ENCODE measurements around the gene CCDC85B.

Gene CCDC85B

DNA sequence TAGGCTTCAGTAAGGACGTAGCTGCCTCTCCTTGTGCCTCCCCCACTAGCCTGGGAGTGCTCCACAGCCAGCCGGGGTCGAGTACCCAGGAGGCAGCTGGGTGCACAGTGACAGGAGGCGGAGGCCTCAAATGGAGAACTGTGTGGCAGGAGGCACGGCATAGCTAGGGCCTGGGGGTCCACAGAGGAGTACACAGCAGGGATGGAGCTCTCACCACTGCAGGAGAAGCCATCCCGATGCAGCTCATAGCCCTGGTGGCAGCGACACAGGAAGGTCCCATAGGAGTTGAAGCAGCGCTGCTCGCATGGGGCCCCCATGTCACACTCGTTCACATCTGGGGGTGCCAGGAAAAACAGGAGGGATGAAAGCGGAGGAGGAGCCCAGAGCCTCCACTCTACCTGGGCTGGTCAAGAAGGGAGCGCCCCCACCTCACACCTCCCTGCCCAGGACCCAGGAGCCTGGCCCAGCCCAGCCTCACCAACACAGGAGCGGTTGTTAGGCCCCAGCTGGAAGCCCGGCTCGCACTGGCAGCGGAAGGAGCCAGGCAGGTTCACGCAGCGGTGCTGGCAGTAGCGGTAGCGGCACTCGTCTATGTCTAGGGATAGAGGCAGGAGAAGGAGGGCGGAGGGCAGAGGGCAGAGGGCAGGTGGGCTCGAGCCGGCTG is 20.7 kb upstream of the CCDC85B start:
- DNase-seq (ENCODE audit: low read depth in 2 of 2), result no peak

DNA sequence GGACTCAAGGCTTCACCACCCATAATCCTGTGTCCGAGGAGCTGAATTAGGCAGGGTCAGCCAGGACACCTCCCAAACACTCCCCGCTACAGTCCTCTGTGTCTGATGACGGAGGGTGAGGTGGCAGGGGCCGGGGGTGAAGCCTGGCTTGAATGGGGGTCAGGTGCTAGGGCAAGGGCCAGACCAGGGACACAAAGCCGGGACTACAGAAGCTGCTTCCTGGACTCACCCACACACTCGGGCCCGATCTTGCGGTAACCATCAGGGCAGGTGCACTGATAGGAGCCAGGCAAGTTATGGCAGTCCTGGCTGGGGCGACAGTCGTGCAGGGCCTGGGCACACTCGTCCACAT is 20.2 kb upstream of the CCDC85B start:
- DNase-seq (ENCODE audit: low read depth in 2 of 2), result no peak

DNA sequence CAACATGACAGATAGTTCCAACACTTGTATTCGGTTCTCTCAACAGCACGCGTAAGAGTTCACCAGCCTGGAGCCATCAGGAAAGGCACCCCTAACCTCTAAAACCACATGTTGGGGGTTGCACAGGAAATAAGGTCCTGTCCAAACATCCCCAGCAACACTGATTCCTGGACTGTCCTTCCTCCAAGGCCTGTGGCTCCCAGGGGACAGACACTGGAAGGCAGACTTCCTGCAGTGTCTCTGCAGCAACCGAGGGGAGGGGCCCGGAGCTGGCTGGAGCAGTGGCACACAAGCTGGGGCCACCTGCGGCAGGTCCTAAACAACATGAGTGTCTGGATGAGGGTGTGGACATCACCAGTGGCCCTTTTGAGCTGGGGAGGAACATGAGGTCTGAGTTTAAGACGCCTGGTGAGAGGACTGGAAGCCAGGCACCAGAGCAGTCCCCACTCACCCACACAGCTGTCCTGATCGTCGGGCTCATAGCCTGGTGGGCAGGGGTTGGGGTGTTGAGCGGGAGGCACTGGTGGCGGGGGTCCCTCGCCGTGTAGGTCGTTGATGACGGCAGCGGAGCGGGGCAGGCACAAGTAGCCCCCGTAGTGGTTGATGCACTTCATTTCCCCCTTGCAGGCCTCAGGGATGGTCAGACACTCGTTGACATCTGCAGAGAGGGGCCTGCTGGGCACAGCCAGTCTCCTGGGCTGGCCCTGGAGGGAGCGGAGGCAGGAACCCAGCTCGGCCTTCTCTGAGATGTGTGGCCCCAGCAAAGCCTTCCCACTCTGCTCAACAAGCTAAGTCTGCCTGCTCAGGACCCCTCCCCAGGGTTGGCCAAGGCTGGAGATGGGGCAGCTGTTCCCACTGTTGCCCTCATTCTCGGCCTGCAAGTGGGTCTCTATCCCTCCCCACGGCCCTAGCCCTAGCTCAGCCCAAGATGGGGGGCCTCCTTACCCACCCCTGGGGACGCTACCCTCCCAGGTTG is 19.5 kb upstream of the CCDC85B start:
- no peak for DNase-seq (ENCODE audit: low read depth in 2 of 2)

DNA sequence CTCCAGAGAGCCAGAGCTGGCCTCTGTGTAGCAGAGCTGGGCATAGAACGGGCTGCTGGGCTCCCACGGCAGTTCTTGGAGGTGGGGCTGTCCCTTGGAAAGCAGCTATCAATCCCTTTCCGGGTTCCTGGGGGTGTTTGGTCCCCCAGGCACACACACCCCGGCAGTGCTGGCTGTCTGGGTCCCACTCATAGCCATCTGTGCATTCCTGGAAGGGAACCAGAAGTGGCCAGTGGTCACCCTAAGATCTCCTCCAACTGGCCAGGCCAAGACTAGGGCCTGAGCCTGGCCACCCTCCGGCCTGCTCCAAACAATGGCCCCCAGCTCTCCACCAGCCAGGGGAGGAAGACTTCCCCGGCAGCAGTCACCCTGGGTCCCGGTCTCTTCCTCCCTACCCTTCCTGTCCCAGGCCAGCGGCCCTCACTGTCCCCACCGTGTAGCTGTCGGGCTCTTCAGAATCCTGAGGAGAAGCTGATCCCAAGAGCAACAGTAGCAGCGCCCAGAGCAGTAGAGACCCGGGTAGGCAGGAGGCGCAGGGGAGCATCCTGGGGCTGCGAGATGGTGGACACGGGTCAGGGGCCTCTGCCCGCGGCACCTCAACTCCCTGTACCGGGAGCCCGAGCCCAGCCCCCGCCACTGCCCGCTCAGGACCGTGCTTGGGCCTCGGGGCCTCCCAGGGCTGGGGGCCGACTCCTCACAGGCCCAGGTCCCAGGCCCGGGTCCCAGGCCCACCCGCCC is 18.5 kb upstream of the CCDC85B start:
- DNase-seq (ENCODE audit: low read depth in 2 of 2), result no peak

DNA sequence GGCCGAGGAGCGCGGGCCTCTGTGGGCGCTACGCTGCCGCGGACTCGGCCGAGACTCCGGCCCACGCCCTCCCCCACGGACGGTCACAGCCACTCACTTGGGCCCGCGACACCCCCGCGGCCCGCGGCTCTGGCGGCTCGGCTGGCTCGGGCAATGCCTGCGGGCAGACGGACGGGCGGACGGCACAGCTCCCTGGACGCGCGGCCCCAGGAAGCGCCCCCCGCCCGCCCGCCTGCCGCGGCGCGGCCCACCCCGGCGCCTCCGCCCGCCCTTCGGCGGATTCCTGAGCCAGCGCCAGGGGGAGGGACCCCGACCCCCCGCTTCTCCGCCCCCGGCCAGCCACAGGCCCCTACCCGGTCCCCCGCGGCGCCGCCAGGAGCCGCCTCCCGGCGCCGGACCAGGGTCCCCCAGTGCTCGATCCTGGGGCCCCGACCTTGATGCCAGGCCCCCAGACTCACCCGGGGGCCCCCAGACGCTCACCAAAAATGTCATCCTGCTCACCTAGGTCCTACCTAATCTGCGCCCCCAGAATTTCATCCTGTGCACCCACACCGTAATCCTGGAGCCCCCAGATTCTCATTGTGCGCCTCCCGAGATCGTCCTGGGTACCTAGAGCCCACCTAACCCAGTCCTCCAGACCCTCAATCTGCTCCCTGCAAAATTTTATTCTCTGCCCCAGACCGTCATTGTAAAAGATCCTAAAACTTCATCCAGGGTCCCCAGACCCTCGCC is 17.7 kb upstream of the CCDC85B start, which contains the start of gene EFEMP2:
EFEMP2 (minus strand) TSS at position 215 of the 732 bp plus-strand sequence. CDS start 446 bp downstream, outside the sequence.
- DNase-seq (ENCODE audit: low read depth in 2 of 2), result no peak

DNA sequence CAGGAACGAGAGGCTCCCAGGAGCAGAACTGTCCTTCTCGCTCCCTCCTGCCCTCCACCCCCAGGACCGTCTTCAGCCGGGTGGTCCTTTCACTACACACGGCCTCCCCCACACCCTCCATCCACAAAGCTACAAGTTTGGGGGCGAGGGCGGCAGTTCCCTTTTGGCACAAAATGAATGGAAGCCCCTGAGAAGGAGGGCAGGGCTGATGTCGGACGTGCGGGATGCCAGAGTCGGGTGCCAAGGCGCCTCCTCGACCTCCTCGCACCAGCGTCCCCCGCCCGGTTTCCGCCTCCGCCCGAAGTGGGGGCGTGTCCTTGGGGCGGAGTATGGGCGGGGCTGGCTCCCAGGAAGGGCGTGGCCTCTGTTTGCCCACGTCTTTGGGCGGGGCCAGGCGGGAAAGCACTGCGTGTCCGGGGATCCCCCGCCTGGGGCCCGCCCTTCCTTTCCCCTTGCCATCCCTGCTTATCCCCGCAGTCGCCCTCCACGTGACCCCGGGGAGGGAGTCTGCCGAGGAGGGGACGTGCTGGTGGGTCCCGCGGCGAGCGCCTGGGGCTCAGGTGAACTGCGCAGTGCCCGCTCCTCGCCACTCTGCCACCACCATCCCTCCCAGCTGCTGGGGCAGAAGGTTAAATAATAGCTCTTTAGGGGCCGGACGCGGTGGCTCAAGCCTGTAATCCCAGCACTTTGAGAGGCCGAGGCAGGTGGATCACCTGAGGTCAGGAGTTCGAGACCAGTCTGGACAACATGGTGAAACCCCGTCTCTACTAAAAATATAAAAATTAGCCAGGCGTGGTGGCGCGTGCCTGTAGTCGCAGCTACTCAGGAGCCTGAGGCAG is 16.9 kb upstream of the CCDC85B start:
- DNase-seq (ENCODE audit: low read depth in 2 of 2), result peak; percentile 87 to 93

DNA sequence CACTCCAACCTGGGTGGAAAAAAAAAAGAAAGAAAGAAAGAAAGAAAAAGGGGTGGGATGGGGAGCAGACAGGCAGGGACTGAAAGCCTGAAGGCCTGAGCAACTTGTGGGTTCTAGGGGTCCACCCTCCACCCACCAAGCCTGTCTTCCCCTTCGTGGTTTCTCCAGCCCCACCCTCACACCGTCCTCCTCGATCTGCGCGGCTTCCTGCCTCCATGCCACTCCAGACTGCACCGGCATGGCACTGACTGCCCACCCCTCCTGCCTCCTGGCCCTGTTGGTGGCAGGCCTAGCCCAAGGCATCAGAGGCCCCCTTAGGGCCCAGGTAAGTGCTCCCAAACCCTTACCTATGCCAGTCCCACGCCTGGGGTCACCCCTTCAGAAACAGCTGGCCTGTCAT is 10.9 kb upstream of the CCDC85B start, which contains the start of gene CTSW:
CTSW (plus strand) TSS at position 221 of the 400 bp plus-strand sequence; CDS start at position 239, 18 bp downstream.
- no peak for DNase-seq (ENCODE audit: low read depth in 2 of 2)

DNA sequence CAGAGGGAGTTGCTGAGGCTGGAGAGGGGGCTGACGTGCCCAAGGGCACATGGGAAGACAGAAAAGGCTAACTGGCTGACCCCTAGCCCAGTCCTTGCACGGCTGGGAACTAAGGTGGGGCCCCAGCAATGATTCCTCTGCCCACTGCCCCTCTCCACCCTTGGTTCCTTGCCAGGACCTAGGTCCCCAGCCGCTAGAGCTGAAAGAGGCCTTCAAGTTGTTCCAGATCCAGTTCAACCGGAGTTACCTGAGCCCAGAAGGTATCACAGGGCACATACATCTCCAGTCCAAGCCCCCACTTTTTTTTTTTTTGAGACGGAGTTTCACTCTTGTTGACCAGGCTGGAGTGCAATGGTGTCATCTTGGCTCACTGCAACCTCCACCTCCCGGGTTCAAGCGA is 10.4 kb upstream of the CCDC85B start:
- DNase-seq (ENCODE audit: low read depth in 2 of 2), result no peak

DNA sequence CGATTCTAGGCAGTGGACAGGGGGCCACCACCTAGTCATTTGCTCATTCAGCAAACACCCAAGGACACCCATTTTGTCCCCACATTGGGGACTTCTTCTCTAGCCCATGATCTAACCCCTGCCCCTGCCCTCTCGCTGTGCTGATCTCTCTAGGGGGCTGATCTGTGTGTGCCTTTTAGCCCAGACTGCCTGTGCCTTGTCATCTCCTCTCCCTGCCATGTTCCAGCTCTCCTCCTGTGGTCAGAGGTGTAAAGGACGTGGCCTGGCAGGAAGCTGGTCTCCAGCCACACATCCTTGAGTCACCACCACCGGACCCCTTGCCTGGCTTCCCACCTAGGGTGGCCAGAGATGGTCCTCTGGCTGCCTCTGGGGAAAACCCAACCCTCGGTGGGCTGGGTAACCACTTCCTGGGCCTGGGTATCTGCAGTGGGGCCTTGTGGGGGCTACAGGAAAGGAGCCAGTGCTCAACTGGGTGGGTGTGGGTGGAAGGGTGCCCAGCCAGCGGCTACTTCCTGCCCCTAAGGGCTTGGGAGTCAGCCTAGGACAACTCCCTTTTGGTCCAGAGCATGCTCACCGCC is 9.5 kb upstream of the CCDC85B start:
- DNase-seq (ENCODE audit: low read depth in 2 of 2), result no peak

DNA sequence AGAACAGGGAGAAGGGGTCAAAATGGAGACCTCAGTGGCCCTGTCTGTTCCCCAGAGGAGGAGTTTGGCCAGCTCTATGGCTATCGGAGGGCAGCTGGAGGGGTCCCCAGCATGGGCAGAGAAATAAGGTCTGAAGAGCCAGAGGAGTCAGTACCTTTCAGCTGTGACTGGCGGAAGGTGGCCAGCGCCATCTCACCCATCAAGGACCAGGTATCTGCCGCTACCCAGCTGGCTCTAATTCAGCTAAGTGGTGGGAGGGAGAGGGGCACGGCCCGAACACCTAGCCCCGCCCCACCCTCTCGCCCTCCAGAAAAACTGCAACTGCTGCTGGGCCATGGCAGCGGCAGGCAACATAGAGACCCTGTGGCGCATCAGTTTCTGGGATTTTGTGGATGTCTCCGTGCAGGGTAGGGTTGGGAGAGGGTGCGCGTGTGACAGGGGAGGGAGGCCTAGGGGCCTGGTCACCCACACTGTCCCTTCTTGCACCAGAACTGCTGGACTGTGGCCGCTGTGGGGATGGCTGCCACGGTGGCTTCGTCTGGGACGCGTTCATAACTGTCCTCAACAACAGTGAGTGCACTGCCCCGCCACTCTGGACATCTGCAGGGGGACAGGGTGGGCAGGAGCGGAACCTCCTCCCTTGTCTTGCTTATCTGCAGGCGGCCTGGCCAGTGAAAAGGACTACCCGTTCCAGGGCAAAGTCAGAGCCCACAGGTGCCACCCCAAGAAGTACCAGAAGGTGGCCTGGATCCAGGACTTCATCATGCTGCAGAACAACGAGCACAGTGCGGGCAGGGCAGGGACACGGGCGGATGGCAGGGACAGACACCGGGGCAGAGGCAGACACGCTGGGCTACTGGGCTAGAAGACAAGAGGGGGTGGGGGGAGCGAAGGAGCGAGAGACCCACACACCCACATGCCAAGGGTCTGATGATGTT is 8.1 kb upstream of the CCDC85B start:
- no peak for DNase-seq (ENCODE audit: low read depth in 2 of 2)

DNA sequence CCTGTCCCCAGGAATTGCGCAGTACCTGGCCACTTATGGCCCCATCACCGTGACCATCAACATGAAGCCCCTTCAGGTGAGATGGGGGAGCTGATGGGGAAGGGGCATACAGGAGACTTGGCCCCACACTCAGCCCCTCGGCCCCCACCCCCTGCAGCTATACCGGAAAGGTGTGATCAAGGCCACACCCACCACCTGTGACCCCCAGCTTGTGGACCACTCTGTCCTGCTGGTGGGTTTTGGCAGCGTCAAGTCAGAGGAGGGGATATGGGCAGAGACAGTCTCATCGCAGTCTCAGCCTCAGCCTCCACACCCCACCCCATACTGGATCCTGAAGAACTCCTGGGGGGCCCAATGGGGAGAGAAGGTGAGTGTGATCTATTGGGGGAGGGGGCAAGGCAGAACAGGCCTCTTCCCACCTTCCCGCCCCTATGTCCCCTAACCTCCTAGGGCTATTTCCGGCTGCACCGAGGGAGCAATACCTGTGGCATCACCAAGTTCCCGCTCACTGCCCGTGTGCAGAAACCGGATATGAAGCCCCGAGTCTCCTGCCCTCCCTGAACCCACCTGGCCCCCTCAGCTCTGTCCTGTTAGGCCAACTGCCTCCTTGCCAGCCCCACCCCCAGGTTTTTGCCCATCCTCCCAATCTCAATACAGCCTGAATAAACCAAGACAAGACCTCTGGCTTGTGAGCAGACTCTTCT is 7.3 kb upstream of the CCDC85B start:
- no peak for DNase-seq (ENCODE audit: low read depth in 2 of 2)

DNA sequence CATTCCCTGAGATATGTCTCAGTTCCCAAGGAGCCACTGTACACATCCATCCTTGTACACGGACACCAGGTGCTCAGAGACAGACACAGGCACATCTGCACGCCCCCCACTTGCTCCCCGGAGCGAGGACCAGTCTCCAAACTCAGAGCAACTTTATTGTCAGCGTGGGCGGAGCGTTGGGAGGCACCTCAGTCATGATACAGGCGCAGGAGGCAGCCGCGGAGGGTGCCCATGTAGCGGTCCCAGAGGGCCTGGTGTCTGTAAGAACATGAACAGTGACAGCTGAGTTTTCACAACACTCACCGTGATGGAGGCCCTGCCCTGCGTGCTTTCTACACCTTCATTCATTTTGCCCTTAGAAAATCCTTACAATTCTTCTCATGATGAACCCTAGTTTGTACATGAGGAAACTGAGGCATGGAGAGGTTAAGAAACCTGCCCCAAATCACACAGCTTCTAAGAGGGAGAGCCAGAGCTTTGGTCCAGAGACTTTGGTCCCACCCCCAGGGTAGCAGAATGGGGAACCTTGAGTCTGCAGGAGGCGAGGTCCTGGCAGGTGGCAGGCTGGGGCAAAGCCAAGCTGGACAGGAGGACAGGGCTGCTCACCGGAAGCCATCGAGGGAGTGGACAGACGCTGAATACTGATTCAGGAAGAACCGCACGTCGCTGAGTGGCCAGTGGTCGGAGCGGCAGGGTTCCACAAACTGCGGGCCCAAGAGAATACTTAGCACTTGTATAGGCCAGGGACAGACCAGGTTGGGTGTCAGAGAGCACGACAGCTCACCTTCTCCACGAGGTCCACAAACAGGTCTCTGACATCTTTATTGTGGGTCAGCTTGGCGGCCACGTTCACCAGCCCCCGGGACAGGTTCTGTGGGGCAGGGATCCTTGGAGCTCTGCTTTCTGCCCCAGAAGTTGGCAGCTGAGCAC is 6.4 kb upstream of the CCDC85B start:
- no peak for DNase-seq (ENCODE audit: low read depth in 2 of 2)

DNA sequence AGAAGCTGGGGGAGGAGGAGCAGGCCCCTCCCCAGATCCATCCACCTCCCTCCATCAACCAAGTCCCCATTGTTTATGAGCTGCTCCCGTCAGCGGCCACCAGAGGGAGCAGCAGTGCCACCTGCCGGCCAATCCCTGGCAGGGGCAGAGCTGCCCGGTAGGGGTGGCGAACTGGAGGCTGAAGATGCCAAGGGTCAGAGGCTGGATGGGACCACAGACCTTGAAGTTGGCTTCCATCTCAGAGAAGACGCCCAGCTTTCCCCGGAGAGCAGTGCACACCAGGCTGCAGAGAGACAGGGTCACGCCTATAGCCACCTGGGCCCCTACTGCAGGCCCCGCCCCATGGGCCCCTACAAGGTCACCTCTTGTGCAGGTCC is 5.8 kb upstream of the CCDC85B start:
- peak in 1 of 2 donors; percentile 58 for DNase-seq (ENCODE audit: low read depth in 2 of 2)

DNA sequence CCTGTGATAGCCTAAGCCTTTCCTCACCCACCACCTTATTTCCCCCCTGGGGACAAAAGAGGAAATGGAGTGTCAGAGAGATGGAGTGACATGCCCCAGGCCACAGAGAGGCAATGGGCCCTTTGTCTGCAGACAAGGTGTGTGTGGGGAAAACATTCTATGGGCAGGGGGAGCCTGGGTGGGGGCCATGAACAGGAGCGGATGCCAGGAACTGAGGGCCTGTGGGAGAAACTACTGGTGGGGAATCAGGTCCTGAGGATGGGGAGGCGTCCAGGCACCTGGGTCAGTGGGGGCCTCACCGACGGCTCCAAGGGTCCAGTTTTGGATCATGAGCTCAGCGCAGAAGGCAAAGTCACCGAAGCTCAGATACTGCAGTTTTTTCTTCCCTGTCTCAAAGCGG is 5.2 kb upstream of the CCDC85B start:
- DNase-seq (ENCODE audit: low read depth in 2 of 2), result no peak

DNA sequence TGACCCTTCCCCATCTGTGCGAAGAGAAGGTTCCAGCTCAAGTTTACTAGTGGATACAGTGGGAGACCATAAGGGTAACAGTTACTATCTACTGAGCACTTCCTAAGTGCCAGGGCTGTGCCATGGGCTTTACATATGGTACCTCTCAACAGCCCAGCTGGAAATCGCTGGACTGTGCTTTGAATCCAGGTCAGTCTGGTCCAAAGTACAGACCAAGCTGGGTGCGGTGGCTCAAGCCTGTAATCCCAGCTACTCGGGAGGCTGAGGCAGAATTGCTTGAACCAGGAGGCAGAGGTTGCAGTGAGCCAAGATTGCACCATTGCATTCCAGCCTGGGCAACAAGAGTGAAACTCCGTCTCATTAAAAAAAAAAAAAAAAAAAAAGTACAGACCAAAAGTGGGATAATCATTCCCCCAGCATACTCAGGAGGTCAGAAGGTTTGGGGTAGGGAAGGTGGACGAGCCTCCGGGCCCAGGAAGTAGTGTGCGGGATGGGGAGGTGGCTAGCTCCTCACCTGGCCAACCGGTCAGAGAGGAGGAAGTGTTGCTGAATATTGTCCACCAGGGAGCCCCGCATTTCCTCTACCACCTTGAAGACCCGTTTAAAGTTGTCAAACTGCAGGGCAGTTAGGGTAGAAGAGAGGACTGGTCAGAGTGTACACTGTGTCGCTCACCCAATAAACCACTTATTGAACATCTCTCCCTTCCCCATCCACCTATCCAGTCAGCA is 4.5 kb upstream of the CCDC85B start:
- DNase-seq (ENCODE audit: low read depth in 2 of 2), result no peak

DNA sequence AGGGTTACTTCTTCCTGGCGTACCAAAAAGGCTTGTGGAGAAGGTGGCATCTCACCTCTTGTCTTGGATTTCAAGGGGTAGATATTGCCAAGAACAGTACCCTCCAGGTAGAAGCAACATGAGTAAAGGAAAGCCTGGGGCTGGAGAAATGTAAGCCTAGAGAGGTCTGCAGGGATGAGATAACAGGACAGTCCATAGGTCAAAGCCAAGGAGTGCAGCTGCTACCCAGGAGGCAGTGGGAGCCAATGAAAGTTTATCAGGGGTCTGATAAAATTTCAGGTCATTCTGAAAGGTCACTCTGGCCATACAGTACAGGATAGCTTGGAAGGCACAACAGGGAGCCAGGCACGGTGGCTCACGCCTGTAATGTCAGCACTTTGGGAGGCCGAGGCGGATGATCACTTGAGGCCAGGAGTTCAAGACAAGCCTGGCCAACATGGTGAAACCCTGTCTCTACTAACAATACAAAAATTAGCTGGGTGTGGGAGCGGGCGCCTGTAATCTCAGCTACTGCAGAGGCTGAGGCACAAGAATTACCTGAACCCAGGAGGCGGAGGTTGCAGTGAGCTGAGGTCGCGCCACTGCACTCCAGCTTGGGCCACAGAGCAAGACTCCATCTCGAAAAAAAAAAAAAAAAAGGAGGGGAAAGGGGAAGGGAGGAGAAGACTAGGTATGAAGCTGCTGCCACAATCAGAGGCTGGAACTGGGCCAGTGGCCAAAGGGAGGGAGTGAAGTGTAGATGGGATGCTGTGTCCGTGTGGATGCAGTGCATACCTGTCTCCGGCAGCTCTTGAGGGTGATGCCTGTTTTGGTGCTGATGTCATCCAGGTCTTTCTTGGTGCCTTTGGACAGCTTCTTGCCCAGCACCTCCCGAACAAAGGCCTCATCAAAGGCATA is 3.4 kb upstream of the CCDC85B start:
- DNase-seq (ENCODE audit: low read depth in 2 of 2), result no peak

All from stimulated activated CD8-positive, alpha-beta memory T cell treated with anti-CD3 and anti-CD28 coated beads, Interleukin-15, amount 100 ng/mL, for 4 hours (primary cell).